Measurements from ENCODE around the gene ADORA3. TPM values are rescaled to one million over a fixed set of nuclear protein-coding genes. Genes with fewer than 3 reads are reported as not detected.
A peak's percentile ranks its signal among the peaks of the same experiment; 100 is the strongest.

The ADORA3 gene
- total RNA-seq, 1 donor from 2014 or later = not detected

DNA sequence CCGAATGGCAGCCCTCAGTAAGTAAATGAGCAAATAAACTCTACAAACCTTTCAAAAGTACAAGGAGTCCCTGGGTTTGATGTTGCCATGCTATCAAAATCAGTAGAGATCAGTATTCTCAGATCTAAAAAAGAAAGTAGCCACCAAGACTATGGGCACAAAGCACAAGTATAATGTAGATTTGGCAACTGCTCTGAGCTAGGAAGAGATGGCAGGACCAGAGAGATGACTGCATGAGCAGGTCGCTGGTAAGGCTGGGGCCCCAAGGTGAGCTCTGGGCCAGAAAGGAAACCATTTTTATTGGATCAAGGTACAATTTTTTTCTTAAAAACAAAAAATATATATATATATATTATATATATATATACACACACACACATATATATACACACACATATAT lies 3.1 kb upstream of the ADORA3 start:
- H3K9me3 Mint-ChIP-seq (ENCODE audit: unreplicated experiment) = no peaks in the 10 kb centered on the region
- H3K27ac Mint-ChIP-seq (ENCODE audit: unreplicated experiment) = peak overlapping the region; percentile 1
- H3K27me3 Mint-ChIP-seq (ENCODE audit: unreplicated experiment) = peaks cover 8% of the 10 kb centered on the region
- H3K4me1 Mint-ChIP-seq (ENCODE audit: unreplicated experiment) = peaks cover 17% of the 10 kb centered on the region
- TF ChIP-seq, protein P1, sequence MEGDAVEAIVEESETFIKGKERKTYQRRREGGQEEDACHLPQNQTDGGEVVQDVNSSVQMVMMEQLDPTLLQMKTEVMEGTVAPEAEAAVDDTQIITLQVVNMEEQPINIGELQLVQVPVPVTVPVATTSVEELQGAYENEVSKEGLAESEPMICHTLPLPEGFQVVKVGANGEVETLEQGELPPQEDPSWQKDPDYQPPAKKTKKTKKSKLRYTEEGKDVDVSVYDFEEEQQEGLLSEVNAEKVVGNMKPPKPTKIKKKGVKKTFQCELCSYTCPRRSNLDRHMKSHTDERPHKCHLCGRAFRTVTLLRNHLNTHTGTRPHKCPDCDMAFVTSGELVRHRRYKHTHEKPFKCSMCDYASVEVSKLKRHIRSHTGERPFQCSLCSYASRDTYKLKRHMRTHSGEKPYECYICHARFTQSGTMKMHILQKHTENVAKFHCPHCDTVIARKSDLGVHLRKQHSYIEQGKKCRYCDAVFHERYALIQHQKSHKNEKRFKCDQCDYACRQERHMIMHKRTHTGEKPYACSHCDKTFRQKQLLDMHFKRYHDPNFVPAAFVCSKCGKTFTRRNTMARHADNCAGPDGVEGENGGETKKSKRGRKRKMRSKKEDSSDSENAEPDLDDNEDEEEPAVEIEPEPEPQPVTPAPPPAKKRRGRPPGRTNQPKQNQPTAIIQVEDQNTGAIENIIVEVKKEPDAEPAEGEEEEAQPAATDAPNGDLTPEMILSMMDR (IDR thresholded peaks at IDR 0.05) = no peak
- DNase-seq (ENCODE audit: extremely low spot score, unreplicated experiment) = no peak
- H3K4me3 Mint-ChIP-seq (ENCODE audit: unreplicated experiment) = no peak overlapping the region
- H3K36me3 Mint-ChIP-seq (ENCODE audit: unreplicated experiment) = no peaks in the 10 kb centered on the region

DNA sequence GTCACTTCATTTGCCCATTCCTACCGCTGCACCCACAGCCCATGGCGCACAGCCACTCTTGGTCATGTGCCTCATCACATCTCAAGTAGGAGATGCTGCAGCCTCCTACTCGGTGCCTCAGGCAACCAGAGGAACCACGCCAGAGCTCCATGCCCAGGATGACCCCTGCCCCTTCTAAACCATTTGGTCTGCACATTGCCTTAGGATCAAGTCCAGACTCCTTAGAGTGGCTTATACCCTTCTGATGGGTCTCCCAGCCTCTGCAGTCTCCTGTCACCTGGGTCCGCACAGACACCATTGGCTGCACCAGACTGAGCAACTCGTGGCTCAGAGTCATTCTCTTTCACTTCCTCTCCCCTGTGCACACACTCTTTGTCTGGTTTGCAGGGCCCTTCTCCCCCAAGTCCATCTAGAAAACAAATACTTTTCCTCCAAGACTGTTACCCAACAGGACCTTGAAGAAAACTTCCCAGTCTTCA lies 2.2 kb upstream of the ADORA3 start:
- Mint-ChIP-seq H3K4me1 (ENCODE audit: unreplicated experiment) (peaks cover 17% of the 10 kb centered on the region), H3K9me3 (ENCODE audit: unreplicated experiment) (no peaks in the 10 kb centered on the region), H3K4me3 (ENCODE audit: unreplicated experiment) (no peak overlapping the region), H3K36me3 (ENCODE audit: unreplicated experiment) (no peaks in the 10 kb centered on the region), H3K27ac (ENCODE audit: unreplicated experiment) (no peak overlapping the region), H3K27me3 (ENCODE audit: unreplicated experiment) (peaks cover 17% of the 10 kb centered on the region)
- DNase-seq (ENCODE audit: extremely low spot score, unreplicated experiment) = no peak
- TF ChIP-seq, protein P1 (IDR thresholded peaks at IDR 0.05) = no peak

DNA sequence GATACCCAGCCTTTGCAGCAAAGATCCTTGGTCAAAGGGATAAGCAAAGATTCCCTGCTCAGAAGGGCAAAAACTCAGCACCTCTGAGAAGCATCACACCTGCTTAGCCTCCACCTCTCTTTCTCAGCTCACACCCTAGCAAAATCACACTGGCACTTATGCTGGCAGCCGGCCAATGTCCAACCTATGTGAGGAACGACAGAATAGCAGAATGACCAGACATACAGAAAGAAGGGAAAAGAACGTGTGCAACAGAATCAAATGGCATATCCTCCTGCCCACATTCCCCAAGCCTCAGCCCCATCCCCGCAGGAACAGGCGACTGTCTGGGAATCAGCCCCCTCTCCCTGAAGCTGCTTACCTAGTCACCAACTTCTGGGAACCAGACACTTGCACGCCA lies 664 bp upstream of the ADORA3 start:
- Mint-ChIP-seq H3K9me3 (ENCODE audit: unreplicated experiment) (no peaks in the 10 kb centered on the region), H3K4me1 (ENCODE audit: unreplicated experiment) (peaks cover 16% of the 10 kb centered on the region), H3K27me3 (ENCODE audit: unreplicated experiment) (peaks cover 31% of the 10 kb centered on the region), H3K27ac (ENCODE audit: unreplicated experiment) (no peak overlapping the region), H3K4me3 (ENCODE audit: unreplicated experiment) (no peak overlapping the region), H3K36me3 (ENCODE audit: unreplicated experiment) (no peaks in the 10 kb centered on the region)
- no peak for DNase-seq (ENCODE audit: extremely low spot score, unreplicated experiment)
- TF ChIP-seq, protein P1 (IDR thresholded peaks at IDR 0.05) = no peak

DNA sequence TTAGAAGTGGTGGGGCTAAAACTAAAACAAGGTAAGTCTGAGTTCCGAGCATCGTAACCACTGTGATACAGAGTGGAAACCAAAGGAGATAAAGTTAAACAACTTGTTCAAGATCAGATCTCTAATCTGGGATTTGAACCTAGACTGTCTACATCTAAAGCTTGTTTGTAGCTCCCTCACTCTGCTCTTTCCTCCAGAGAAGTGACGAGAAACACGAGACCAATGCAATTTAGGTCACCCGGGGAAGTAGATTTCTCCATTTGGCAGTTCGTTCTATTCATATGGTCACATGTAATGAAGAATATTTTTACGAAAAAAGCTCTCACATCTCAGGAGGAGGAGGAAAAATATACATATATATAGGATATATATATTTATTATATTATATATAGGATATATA lies 1.8 kb downstream of the ADORA3 start:
- Mint-ChIP-seq H3K9me3 (ENCODE audit: unreplicated experiment) (peaks cover 2% of the 10 kb centered on the region), H3K27ac (ENCODE audit: unreplicated experiment) (no peak overlapping the region), H3K4me3 (ENCODE audit: unreplicated experiment) (no peak overlapping the region), H3K4me1 (ENCODE audit: unreplicated experiment) (no peaks in the 10 kb centered on the region), H3K27me3 (ENCODE audit: unreplicated experiment) (peaks cover 42% of the 10 kb centered on the region), H3K36me3 (ENCODE audit: unreplicated experiment) (no peaks in the 10 kb centered on the region)
- DNase-seq (ENCODE audit: extremely low spot score, unreplicated experiment) = no peak
- TF ChIP-seq, protein P1 (IDR thresholded peaks at IDR 0.05) = no peak

DNA sequence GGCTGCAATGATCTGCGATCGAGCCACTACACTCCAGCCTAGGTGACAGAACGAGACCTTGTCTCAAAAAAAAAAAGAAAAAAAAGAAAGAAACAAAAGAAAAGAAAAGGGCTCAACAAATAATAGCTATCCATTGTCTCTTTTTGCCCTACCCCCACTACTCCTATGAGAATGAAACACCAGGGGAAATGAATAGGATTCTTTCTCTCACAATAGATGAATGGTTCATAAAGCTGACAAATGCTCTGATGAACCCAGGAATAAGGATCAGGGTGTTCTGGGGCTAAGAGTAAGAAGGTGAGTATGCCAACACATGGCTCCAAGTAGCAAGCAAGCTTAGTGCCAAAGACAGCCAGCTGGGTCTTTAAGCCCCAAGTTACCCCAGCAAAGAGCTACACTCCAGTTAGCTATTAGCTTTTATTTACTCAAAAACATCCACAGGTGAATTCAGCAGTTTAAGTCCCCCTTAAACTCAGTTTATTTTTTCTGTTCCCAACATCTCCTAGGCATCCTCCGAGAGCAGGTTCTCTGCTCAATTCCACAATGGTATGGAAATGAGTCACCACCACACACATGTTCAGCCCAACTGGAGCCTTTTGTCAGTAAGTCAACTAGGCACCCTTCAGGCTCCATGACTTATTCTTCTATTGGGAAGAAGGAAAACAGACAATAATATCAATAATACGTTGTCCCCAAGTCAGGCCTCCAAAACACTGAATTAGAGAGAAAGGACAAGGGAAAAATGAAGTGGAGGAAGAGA lies 4.2 kb downstream of the ADORA3 start:
- no peak overlapping the region for H3K4me3 Mint-ChIP-seq (ENCODE audit: unreplicated experiment)
- TF ChIP-seq, protein P1 (IDR thresholded peaks at IDR 0.05) = no peak
- H3K4me1 Mint-ChIP-seq (ENCODE audit: unreplicated experiment) = no peaks in the 10 kb centered on the region
- peaks cover 59% of the 10 kb centered on the region for H3K27me3 Mint-ChIP-seq (ENCODE audit: unreplicated experiment)
- no peak overlapping the region for H3K27ac Mint-ChIP-seq (ENCODE audit: unreplicated experiment)
- DNase-seq (ENCODE audit: extremely low spot score, unreplicated experiment) = no peak
- no peaks in the 10 kb centered on the region for H3K36me3 Mint-ChIP-seq (ENCODE audit: unreplicated experiment)
- peaks cover 5% of the 10 kb centered on the region for H3K9me3 Mint-ChIP-seq (ENCODE audit: unreplicated experiment)

Measured in osteocyte (in vitro differentiated cells).